Mesenchymal stem cell (in vitro differentiated cells and primary cell): ENCODE data around the gene SNAP47.

Experiments used
- DNase-seq: peaks from one replicate; pipeline ENCODE4 v3.0.0-alpha.2; 2013
- H2AFZ ChIP-seq: one replicate; pipeline ENCODE4 v1.6.1; 2013; ENCODE audit warnings: low read depth, mild to moderate bottlenecking, control low read depth, inconsistent platforms, low read length, moderate library complexity
- H2AK5ac ChIP-seq: 2 replicates; pipeline ENCODE4 v1.6.1; 2013; ENCODE audit warnings: low read length, moderate library complexity, mild to moderate bottlenecking, inconsistent platforms; ENCODE audit not compliant: severe bottlenecking
- H2BK120ac ChIP-seq: one replicate; pipeline ENCODE4 v1.6.1; 2013; ENCODE audit warnings: low read depth, mild to moderate bottlenecking, inconsistent platforms, low read length, moderate library complexity
- H2BK12ac ChIP-seq, 2 experiments: one replicate each; pipeline ENCODE4 v1.6.1; 2013; ENCODE audit warnings: inconsistent platforms in 2 of 2, low read length in 2 of 2, mild to moderate bottlenecking in 2 of 2, moderate library complexity in 2 of 2, control low read depth in 1 of 2
- H2BK15ac ChIP-seq: one replicate; pipeline ENCODE4 v1.6.1; 2013; ENCODE audit warnings: mild to moderate bottlenecking, low read depth, inconsistent platforms; ENCODE audit not compliant: poor library complexity, severe bottlenecking
- H2BK5ac ChIP-seq: 2 replicates; pipeline ENCODE4 v1.6.1; 2013; ENCODE audit warnings: low read depth, mild to moderate bottlenecking, low read length, control low read depth, inconsistent platforms; ENCODE audit not compliant: poor library complexity, severe bottlenecking
- H3K14ac ChIP-seq, 2 experiments: one replicate each; pipeline ENCODE4 v1.6.1; 2013; ENCODE audit warnings: inconsistent platforms in 2 of 2, low read length in 2 of 2, control low read depth in 1 of 2, mild to moderate bottlenecking in 1 of 2, moderate library complexity in 1 of 2
- H3K18ac ChIP-seq, 2 experiments: one replicate each; pipeline ENCODE4 v1.6.1; 2013; ENCODE audit warnings: inconsistent platforms in 2 of 2, low read length in 2 of 2, control low read depth in 1 of 2, low read depth in 1 of 2, mild to moderate bottlenecking in 1 of 2
- H3K23ac ChIP-seq, 2 experiments: one replicate each; pipeline ENCODE4 v1.6.1; 2013; ENCODE audit warnings: inconsistent platforms in 2 of 2, low read length in 2 of 2, mild to moderate bottlenecking in 2 of 2, moderate library complexity in 2 of 2, control low read depth in 1 of 2
- H3K27ac ChIP-seq: 2 replicates; pipeline ENCODE4 v1.5.1; 2013; ENCODE audit warnings: mild to moderate bottlenecking, moderate library complexity, low read length, control low read depth, inconsistent platforms; ENCODE audit not compliant: poor library complexity, severe bottlenecking
- H3K27me3 ChIP-seq, 2 experiments: 2 replicates each; pipeline versions ENCODE4 v1.6.1 to v1.7.0; 2013; ENCODE audit warnings: low read length in 2 of 2, mild to moderate bottlenecking in 2 of 2, moderate library complexity in 2 of 2, control low read depth in 1 of 2, inconsistent platforms in 1 of 2; ENCODE audit not compliant: control insufficient read depth in 1 of 2, insufficient read depth in 1 of 2
- H3K36me3 ChIP-seq, 2 experiments: 2 replicates each; pipeline versions ENCODE4 v1.6.1 to v1.7.0; 2013; ENCODE audit warnings: low read length in 2 of 2, control low read depth in 1 of 2, inconsistent platforms in 1 of 2, low read depth in 1 of 2, mild to moderate bottlenecking in 1 of 2; ENCODE audit not compliant: insufficient read depth in 2 of 2, control insufficient read depth in 1 of 2
- H3K4ac ChIP-seq, 2 experiments: one replicate each; pipeline ENCODE4 v1.6.1; 2013; ENCODE audit warnings: inconsistent platforms in 2 of 2, low read length in 2 of 2, mild to moderate bottlenecking in 2 of 2, moderate library complexity in 2 of 2, control low read depth in 1 of 2, low read depth in 1 of 2
- H3K4me1 ChIP-seq: 2 replicates; pipeline ENCODE4 v1.6.1; 2013; ENCODE audit warnings: low read depth, low read length, control low read depth; ENCODE audit not compliant: control insufficient read depth, insufficient read depth
- H3K4me2 ChIP-seq: 2 replicates; pipeline ENCODE4 v1.6.1; 2013; ENCODE audit warnings: low read length, mild to moderate bottlenecking, inconsistent platforms; ENCODE audit not compliant: poor library complexity, severe bottlenecking
- H3K4me3 ChIP-seq, 2 experiments: 2 replicates each; pipeline versions ENCODE4 v1.5.1 to v1.7.0; 2013; ENCODE audit warnings: low read length in 2 of 2, mild to moderate bottlenecking in 2 of 2, control low read depth in 1 of 2, low read depth in 1 of 2; ENCODE audit not compliant: insufficient read depth in 1 of 2
- H3K79me1 ChIP-seq: replicated peaks from 2 replicates; pipeline ENCODE4 v1.6.1; 2013; ENCODE audit warnings: mild to moderate bottlenecking, control low read depth, low read length, inconsistent platforms; ENCODE audit not compliant: poor library complexity, severe bottlenecking
- H3K9ac ChIP-seq: 2 replicates; pipeline ENCODE4 v1.7.0; 2013; ENCODE audit warnings: mild to moderate bottlenecking, low read length, moderate library complexity
- H3K9me3 ChIP-seq: 2 replicates; pipeline ENCODE4 v1.7.0; 2013; ENCODE audit warnings: mild to moderate bottlenecking, low read length; ENCODE audit not compliant: control insufficient read depth
- H4K8ac ChIP-seq: one replicate; pipeline ENCODE4 v1.6.1; 2013; ENCODE audit warnings: inconsistent platforms, mild to moderate bottlenecking, low read length, moderate library complexity
- H4K91ac ChIP-seq: one replicate; pipeline ENCODE4 v1.6.1; 2013; ENCODE audit warnings: mild to moderate bottlenecking, low read length, inconsistent platforms
- WGBS: methylation state at CpG from one replicate; pipeline ENCODE4 v1.1.7; 2013; ENCODE audit warnings: mixed read lengths; 5-methylcytosine and 5-hydroxymethylcytosine counted together

Gene SNAP47

GRCh38 chr1:227765261-227766014 lies 30.2 kb downstream of the SNAP47 start:
- no peak overlapping the region for H4K91ac ChIP-seq
- no peak overlapping the region for H2BK12ac ChIP-seq
- H3K18ac ChIP-seq = no peak overlapping the region
- H3K23ac ChIP-seq = no peak overlapping the region
- H2AFZ ChIP-seq = no peak overlapping the region
- no peak overlapping the region for H3K4ac ChIP-seq
- no peak overlapping the region for H3K27ac ChIP-seq
- H2BK5ac ChIP-seq = no peak overlapping the region
- H3K4me3 ChIP-seq = no peak overlapping the region
- no peak overlapping the region for H3K4me2 ChIP-seq
- H3K14ac ChIP-seq = peak overlapping the region in 1 of 2 experiments; percentile 15
- peaks cover 45% of the 10 kb centered on the region for H3K4me1 ChIP-seq
- no peaks in the 10 kb centered on the region for H3K9me3 ChIP-seq
- no peak overlapping the region for H2BK120ac ChIP-seq
- H2BK15ac ChIP-seq = no peak overlapping the region
- peaks cover 42% of the 10 kb centered on the region for H3K79me1 ChIP-seq
- peak overlapping the region; percentile 13 for H2AK5ac ChIP-seq
- H3K27me3 ChIP-seq = no peaks in the 10 kb centered on the region
- DNase-seq = no peak
- no peak overlapping the region for H4K8ac ChIP-seq
- peaks cover 53 to 63% of the 10 kb centered on the region in 2 experiments for H3K36me3 ChIP-seq
- no peak overlapping the region for H3K9ac ChIP-seq
- WGBS = 98% methylated on average over 6 of the region's 8 CpGs

- H2BK15ac ChIP-seq = no peak overlapping the region
- H2AFZ ChIP-seq = no peak overlapping the region
- 80% methylated on average over 17 of the region's 17 CpGs for WGBS
- no peak overlapping the region for H2BK120ac ChIP-seq
- H3K79me1 ChIP-seq = peaks cover 46% of the 10 kb centered on the region
- no peak overlapping the region for H4K8ac ChIP-seq
- no peak overlapping the region for H3K23ac ChIP-seq
- H3K4me1 ChIP-seq = peaks cover 44% of the 10 kb centered on the region
- no peak overlapping the region for H3K4me3 ChIP-seq
- DNase-seq = no peak
- H3K14ac ChIP-seq = no peak overlapping the region
- H3K18ac ChIP-seq = no peak overlapping the region
- H3K9me3 ChIP-seq = no peaks in the 10 kb centered on the region
- peaks cover 51 to 67% of the 10 kb centered on the region in 2 experiments for H3K36me3 ChIP-seq
- H2AK5ac ChIP-seq = no peak overlapping the region
- no peak overlapping the region for H2BK5ac ChIP-seq
- H4K91ac ChIP-seq = no peak overlapping the region
- no peaks in the 10 kb centered on the region for H3K27me3 ChIP-seq
- H3K4ac ChIP-seq = no peak overlapping the region
- no peak overlapping the region for H3K9ac ChIP-seq
- no peak overlapping the region for H3K4me2 ChIP-seq
- H3K27ac ChIP-seq = no peak overlapping the region
- H2BK12ac ChIP-seq = no peak overlapping the region
Measured at GRCh38 chr1:227766015-227766634, 30.9 kb downstream of the SNAP47 start.

GRCh38 chr1:227766653-227767277 lies 31.5 kb downstream of the SNAP47 start:
- H4K91ac ChIP-seq = no peak overlapping the region
- H3K79me1 ChIP-seq = peaks cover 45% of the 10 kb centered on the region
- no peak overlapping the region for H2AK5ac ChIP-seq
- H2AFZ ChIP-seq = no peak overlapping the region
- no peak overlapping the region for H3K18ac ChIP-seq
- no peak overlapping the region for H3K4me2 ChIP-seq
- no peaks in the 10 kb centered on the region for H3K27me3 ChIP-seq
- H3K9me3 ChIP-seq = no peaks in the 10 kb centered on the region
- H3K4ac ChIP-seq = no peak overlapping the region
- peaks cover 45 to 69% of the 10 kb centered on the region in 2 experiments for H3K36me3 ChIP-seq
- no peak for DNase-seq
- H3K4me1 ChIP-seq = peaks cover 43% of the 10 kb centered on the region
- H4K8ac ChIP-seq = no peak overlapping the region
- no peak overlapping the region for H2BK15ac ChIP-seq
- H2BK120ac ChIP-seq = no peak overlapping the region
- H3K4me3 ChIP-seq = no peak overlapping the region
- 96% methylated on average over 18 of the region's 19 CpGs for WGBS
- no peak overlapping the region for H3K23ac ChIP-seq
- no peak overlapping the region for H3K9ac ChIP-seq
- H3K27ac ChIP-seq = no peak overlapping the region
- H2BK12ac ChIP-seq = no peak overlapping the region
- no peak overlapping the region for H3K14ac ChIP-seq
- no peak overlapping the region for H2BK5ac ChIP-seq

- Histone ChIP-seq H2BK12ac (no peak overlapping the region), H2AFZ (no peak overlapping the region), H3K4me2 (no peak overlapping the region), H2BK120ac (no peak overlapping the region), H3K4me1 (peaks cover 39% of the 10 kb centered on the region), H3K9ac (no peak overlapping the region), H4K91ac (no peak overlapping the region), H3K27ac (no peak overlapping the region), H3K18ac (no peak overlapping the region), H3K36me3 (peaks cover 47 to 69% of the 10 kb centered on the region in 2 experiments), H3K4me3 (no peak overlapping the region), H2BK15ac (no peak overlapping the region), H2AK5ac (no peak overlapping the region), H3K23ac (no peak overlapping the region), H2BK5ac (no peak overlapping the region), H3K4ac (no peak overlapping the region), H4K8ac (no peak overlapping the region), H3K9me3 (no peaks in the 10 kb centered on the region), H3K14ac (no peak overlapping the region), H3K79me1 (peaks cover 46% of the 10 kb centered on the region), H3K27me3 (no peaks in the 10 kb centered on the region)
- no peak for DNase-seq
- 94% methylated on average over 6 of the region's 6 CpGs for WGBS
Measured at GRCh38 chr1:227767401-227768124, 32.3 kb downstream of the SNAP47 start.
